SK-N-SH (cell line): ENCODE data around the gene GRIN1. TPM values are rescaled to one million over a fixed set of nuclear protein-coding genes. Genes with fewer than 3 reads are reported as not detected.

Source experiments
- CTCF ChIA-PET: fragments of 300-600, 350-600 bp; formaldehyde crosslinking; extraction: SDS; loops from one replicate; lab custom pipeline; 2021; lab: Yijun Ruan, JAX
- POLR2A ChIA-PET: fragments of 350-600 bp; sonication (Branson Sonifier 250); formaldehyde crosslinking; extraction: SDS; loops from one replicate; lab custom pipeline; 2020; ENCODE audit warnings: antibody characterized with exemption, inconsistent platforms; lab: Yijun Ruan, JAX
- DNase-seq: peaks from one replicate; pipeline ENCODE4 v3.0.0; 2012
- H2AFZ ChIP-seq: fragments of 200-600 bp; sonication (generic); 2 replicates; pipeline ENCODE4 v1.8.1; 2016; ENCODE audit warnings: antibody characterized with exemption, mild to moderate bottlenecking, low read depth
- H3F3A ChIP-seq: fragments of 200-600 bp; sonication (generic); replicated peaks from 2 replicates; pipeline ENCODE3; 2016; ENCODE audit warnings: antibody characterized with exemption, mild to moderate bottlenecking; ENCODE audit not compliant: insufficient read depth
- H3K27ac ChIP-seq, 2 experiments: fragments of 200-500 bp in 1 of 2; fragments of 200-600 bp in 1 of 2; sonication (Bioruptor generic) in 1 of 2; sonication (generic), shearing (Covaris generic) in 1 of 2; 2 replicates each; pipeline versions ENCODE4 v1.5.1 to v1.6.1; 2014 to 2016; ENCODE audit warnings: low read depth in 2 of 2, inconsistent platforms in 1 of 2, low read length in 1 of 2, mild to moderate bottlenecking in 1 of 2, mixed read lengths in 1 of 2
- H3K27me3 ChIP-seq: fragments of 200-600 bp; sonication (generic), shearing (Covaris generic); 2 replicates; pipeline ENCODE4 v1.6.1; 2016; ENCODE audit warnings: mixed run types; ENCODE audit not compliant: insufficient read depth
- H3K36me3 ChIP-seq, 2 experiments: fragments of 200-500 bp in 1 of 2; fragments of 200-600 bp in 1 of 2; sonication (Bioruptor generic) in 1 of 2; sonication (generic) in 1 of 2; replicated peaks in 1 of 2; 2 replicates each; pipeline versions ENCODE3 to v1.5.1; 2014 to 2016; ENCODE audit warnings: low read length in 1 of 2, mild to moderate bottlenecking in 1 of 2; ENCODE audit not compliant: insufficient read depth in 2 of 2, control insufficient read depth in 1 of 2
- H3K4me1 ChIP-seq, 2 experiments: fragments of 200-500 bp in 1 of 2; fragments of 200-600 bp in 1 of 2; sonication (Bioruptor generic) in 1 of 2; sonication (generic), shearing (Covaris generic) in 1 of 2; 2 replicates each; pipeline versions ENCODE4 v1.5.1 to v1.6.1; 2014 to 2016; ENCODE audit warnings: low read depth in 1 of 2, low read length in 1 of 2, mixed run types in 1 of 2; ENCODE audit not compliant: insufficient read depth in 2 of 2, control insufficient read depth in 1 of 2
- H3K4me2 ChIP-seq: fragments of 200-600 bp; sonication (generic), shearing (Covaris generic); 2 replicates; pipeline ENCODE4 v1.6.1; 2017; ENCODE audit warnings: mixed run types
- H3K4me3 ChIP-seq, 2 experiments: fragments of 200-500 bp in 1 of 2; fragments of 200-600 bp in 1 of 2; sonication (Bioruptor generic) in 1 of 2; sonication (generic), shearing (Covaris generic) in 1 of 2; 2 replicates each; pipeline versions ENCODE4 v1.5.1 to v1.8.1; 2014 to 2016; ENCODE audit warnings: low read depth in 2 of 2, inconsistent platforms in 1 of 2, low read length in 1 of 2, mild to moderate bottlenecking in 1 of 2, mixed read lengths in 1 of 2, moderate library complexity in 1 of 2
- H3K79me2 ChIP-seq: fragments of 200-600 bp; sonication (generic); 2 replicates; pipeline ENCODE4 v1.8.1; 2017; ENCODE audit warnings: mild to moderate bottlenecking; ENCODE audit not compliant: insufficient read depth
- H3K9ac ChIP-seq: fragments of 200-600 bp; sonication (generic); 2 replicates; pipeline ENCODE4 v1.6.1; 2017; ENCODE audit warnings: mixed run types
- H3K9me2 ChIP-seq: fragments of 200-600 bp; sonication (generic); 2 replicates; pipeline ENCODE4 v1.6.1; 2017; ENCODE audit warnings: mixed run types
- H3K9me3 ChIP-seq: fragments of 200-600 bp; sonication (generic); 2 replicates; pipeline ENCODE4 v1.6.1; 2017; ENCODE audit warnings: mixed run types, mild to moderate bottlenecking, moderate library complexity
- H4K20me1 ChIP-seq: fragments of 200-600 bp; sonication (generic); 2 replicates; pipeline ENCODE4 v1.6.1; 2017; ENCODE audit warnings: mild to moderate bottlenecking, mixed run types; ENCODE audit not compliant: insufficient read depth
- CHD2 ChIP-seq: fragments of 150-350 bp; IDR thresholded peaks from 2 replicates; pipeline ENCODE4 v1.6.1; 2018; ENCODE audit warnings: low read length; ENCODE audit not compliant: partially characterized antibody
- CTCF ChIP-seq: fragments of 200-600 bp; sonication (generic); IDR thresholded peaks from 2 replicates; pipeline ENCODE4 v1.6.1; 2017; ENCODE audit warnings: antibody characterized with exemption, mild to moderate bottlenecking, moderate library complexity
- EP300 ChIP-seq, 2 experiments: IDR thresholded peaks; 2 replicates each; pipeline versions ENCODE4 v1.4.0 to v1.6.1; 2012; ENCODE audit warnings: borderline replicate concordance in 1 of 2, low read depth in 1 of 2, low read length in 1 of 2
- EZH2phosphoT487 ChIP-seq: fragments of 200-600 bp; sonication (generic); IDR thresholded peaks from 2 replicates; pipeline ENCODE4 v1.6.1; 2017; ENCODE audit warnings: low read depth, mixed run types, mild to moderate bottlenecking, antibody characterized with exemption, moderate library complexity, borderline replicate concordance
- FOSL2 ChIP-seq: IDR thresholded peaks from 2 replicates; pipeline ENCODE4 v1.4.0; 2012; ENCODE audit warnings: low read depth, mild to moderate bottlenecking, moderate library complexity, borderline replicate concordance
- GABPA ChIP-seq: IDR thresholded peaks from 2 replicates; pipeline ENCODE4 v1.4.0; 2012; ENCODE audit warnings: low read depth, mild to moderate bottlenecking
- GATA2 ChIP-seq: sonication (generic); formaldehyde crosslinking; IDR thresholded peaks from 2 replicates; pipeline ENCODE4 v1.5.0; 2020; ENCODE audit warnings: mild to moderate bottlenecking, missing genetic modification reagents
- MEF2A ChIP-seq: IDR thresholded peaks from 2 replicates; pipeline ENCODE4 v1.4.0; 2012; ENCODE audit warnings: low read depth, borderline replicate concordance
- RAD21 ChIP-seq: IDR thresholded peaks from 2 replicates; pipeline ENCODE4 v1.6.1; 2012; ENCODE audit warnings: mild to moderate bottlenecking, low read length
- RCOR1 ChIP-seq: fragments of 150-350 bp; IDR thresholded peaks from 2 replicates; pipeline ENCODE4 v1.6.1; 2017; ENCODE audit warnings: antibody characterized with exemption, low read length
- RFX5 ChIP-seq: IDR thresholded peaks from 2 replicates; pipeline ENCODE4 v1.6.1; 2012; ENCODE audit warnings: mild to moderate bottlenecking, improper control_type of control experiment, low read length
- SIN3A ChIP-seq: IDR thresholded peaks from 2 replicates; pipeline ENCODE4 v1.6.1; 2012; ENCODE audit warnings: low read depth, mild to moderate bottlenecking, low read length, moderate library complexity, borderline replicate concordance
- SMC3 ChIP-seq: IDR thresholded peaks from 2 replicates; pipeline ENCODE4 v1.6.1; 2012; ENCODE audit warnings: low read depth, low read length, improper control_type of control experiment
- TEAD4 ChIP-seq: IDR thresholded peaks from 2 replicates; pipeline ENCODE4 v1.4.0; 2012; ENCODE audit warnings: mild to moderate bottlenecking, borderline replicate concordance; ENCODE audit not compliant: insufficient read depth
- USF1 ChIP-seq: IDR thresholded peaks from 2 replicates; pipeline ENCODE4 v1.4.0; 2012; ENCODE audit warnings: low read depth, borderline replicate concordance
- YY1 ChIP-seq: IDR thresholded peaks from 2 replicates; pipeline ENCODE4 v1.4.0; 2012; ENCODE audit warnings: low read depth, mild to moderate bottlenecking
- WGBS: methylation state at CpG from one replicate; pipeline ENCODE4 v1.1.6; 2017; ENCODE audit warnings: low lambda C conversion rate; 5-methylcytosine and 5-hydroxymethylcytosine counted together
- polyA plus RNA-seq, 3 experiments: library from polyadenylated mRNA; depleted of rRNA; stranded (reverse); fragments of >200 nt; gene quantifications; 2 replicates each; pipeline ENCODE4 v1.2.3, GENCODE V29; 2012

The GRIN1 gene
- polyA plus RNA-seq, 1 of the 3 experiments (the other 2 are of a cell fraction): not detected

GRCh38 chr9:137141976-137142936 is 3.3 kb downstream of the GRIN1 start:
- Histone ChIP-seq H3K27ac (no peak overlapping the region), H3K27me3 (peaks cover 14% of the 10 kb centered on the region), H3K9ac (no peak overlapping the region), H3F3A (no peaks in the 10 kb centered on the region), H3K9me3 (no peaks in the 10 kb centered on the region), H3K4me1 (peaks cover 0 to 8% of the 10 kb centered on the region in 2 experiments; a peak in 1 of 4 replicates), H3K4me2 (no peak overlapping the region), H3K36me3 (no peaks in the 10 kb centered on the region), H3K79me2 (no peaks in the 10 kb centered on the region), H2AFZ (no peak overlapping the region), H3K9me2 (no peaks in the 10 kb centered on the region), H3K4me3 (no peak overlapping the region), H4K20me1 (no peaks in the 10 kb centered on the region)
- POLR2A ChIA-PET: no interaction called here
- no peak for DNase-seq
- WGBS: 58% methylated on average over 22 of the region's 24 CpGs
- CTCF ChIA-PET: interaction anchor here (1.9 kb wide), 1 partner anchor 85 kb away, joined by 5 read pairs; the partner anchor contains the start of gene RNF224
- TF ChIP-seq RAD21: no peak
- no peak for TF ChIP-seq RFX5
- TF ChIP-seq GATA2 (CRISPR knock-in tag): no peak
- TF ChIP-seq YY1: no peak
- TF ChIP-seq RCOR1: no peak
- TF ChIP-seq MEF2A: no peak
- TF ChIP-seq SIN3A: no peak
- TF ChIP-seq CTCF: no peak
- TF ChIP-seq USF1: no peak
- no peak for TF ChIP-seq EZH2phosphoT487
- no peak for TF ChIP-seq FOSL2
- TF ChIP-seq SMC3: no peak
- TF ChIP-seq CHD2: no peak
- TF ChIP-seq GABPA: no peak
- no peak for TF ChIP-seq TEAD4
- no peak for TF ChIP-seq EP300 (IDR thresholded peaks at IDR 0.05; ENCODE audit: borderline replicate concordance in 1 of 2, low read depth in 1 of 2, low read length in 1 of 2)
- TF ChIP-seq, all 33 proteins: peak for 0
